ENCODE measurements around the gene CRYAB. TPM values are rescaled to one million over a fixed set of nuclear protein-coding genes. Genes with fewer than 3 reads are reported as not detected.
A peak's percentile ranks its signal among the peaks of the same experiment; 100 is the strongest.

The CRYAB gene
- total RNA-seq, 1 donor, result 20.7 TPM

DNA sequence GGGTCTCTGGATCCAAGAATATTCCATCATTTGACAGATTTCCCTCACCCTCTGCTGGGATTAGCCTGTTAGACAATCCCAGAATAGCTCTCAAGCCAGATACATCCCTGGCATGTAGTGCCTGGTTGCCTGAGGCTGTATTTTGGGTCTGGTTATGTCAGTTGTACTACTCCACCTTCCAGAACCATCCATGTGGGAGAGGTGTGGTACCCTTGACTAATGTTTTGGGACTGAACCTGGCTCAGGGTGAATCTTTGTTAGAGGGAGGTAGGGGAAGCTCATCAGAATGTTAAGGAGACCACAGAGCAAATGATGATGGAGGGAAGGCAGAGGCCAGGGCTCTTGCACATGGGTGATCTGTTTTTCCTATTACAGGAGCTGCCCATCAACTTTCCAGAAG lies 12.4 kb upstream of the CRYAB start:
- no peak for DNase-seq (ENCODE audit: low read depth)
- TF ChIP-seq CTCF (IDR thresholded peaks at IDR 0.05; ENCODE audit: insufficient read depth, low read depth, low read length), result no peak
- no peak overlapping the region for H3K4me3 ChIP-seq (ENCODE audit: low read depth, low read length)

DNA sequence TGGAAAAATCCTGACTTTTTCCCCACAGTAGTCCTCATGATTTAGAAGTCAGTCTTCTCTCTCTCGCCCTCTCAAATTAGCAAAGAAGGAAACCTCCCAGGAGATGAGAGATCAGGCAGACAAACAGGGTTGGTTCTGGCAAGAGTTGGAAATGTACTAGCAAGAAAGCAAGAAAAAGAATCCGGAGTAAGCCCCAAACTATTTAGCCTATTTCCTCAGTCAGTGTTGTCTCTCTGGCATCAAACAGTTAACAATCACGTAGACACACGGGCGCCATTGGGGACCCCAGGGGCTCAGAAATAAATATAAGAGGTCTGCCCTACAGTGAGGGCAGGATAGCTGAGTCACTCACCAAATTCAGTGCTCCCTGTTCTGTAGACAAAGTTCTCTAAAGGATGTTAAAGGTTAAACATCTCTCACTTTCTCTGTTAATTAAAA lies 11.8 kb upstream of the CRYAB start:
- H3K4me3 ChIP-seq (ENCODE audit: low read depth, low read length), result no peak overlapping the region
- peak; percentile 19 for DNase-seq (ENCODE audit: low read depth)
- TF ChIP-seq CTCF (IDR thresholded peaks at IDR 0.05; ENCODE audit: insufficient read depth, low read depth, low read length), result no peak

GRCh38 chr11:111922803-111923202 lies 11.2 kb upstream of the CRYAB start:
- no peak overlapping the region for H3K4me3 ChIP-seq (ENCODE audit: low read depth, low read length)
- peak; percentile 83 for DNase-seq (ENCODE audit: low read depth)
- TF ChIP-seq CTCF (IDR thresholded peaks at IDR 0.05; ENCODE audit: insufficient read depth, low read depth, low read length), result no peak

DNA sequence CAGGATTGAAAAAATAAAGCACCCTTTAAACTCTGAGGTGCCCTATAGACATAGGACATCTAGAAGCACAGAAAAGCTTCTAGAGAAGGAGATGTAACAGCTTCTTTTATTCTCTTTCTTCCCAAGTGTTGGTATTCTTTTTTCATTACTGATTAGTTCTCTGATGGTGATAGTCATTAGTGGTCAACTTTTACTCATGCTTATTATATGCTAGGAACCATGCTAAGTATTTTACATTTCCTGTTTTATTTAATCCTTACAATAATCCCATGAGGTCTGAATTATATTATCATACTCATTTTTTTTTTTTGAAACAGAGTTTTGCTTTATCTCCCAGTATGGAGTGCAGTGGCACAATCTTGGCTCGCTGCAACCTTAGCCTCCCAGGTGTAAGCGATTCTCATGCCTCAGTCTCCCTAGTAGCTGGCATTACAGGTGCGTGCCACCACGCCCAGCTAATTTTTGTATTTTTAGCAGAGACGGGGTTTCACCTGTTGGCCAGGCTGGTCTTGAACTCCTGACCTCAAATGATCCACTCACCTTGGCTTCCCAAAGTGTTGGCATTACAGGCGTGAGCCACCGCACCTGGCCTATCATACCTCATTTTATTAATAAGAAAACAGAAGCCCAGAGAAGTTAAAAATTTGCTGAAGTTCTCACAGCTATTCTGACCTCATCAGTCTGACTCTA lies 10.1 kb upstream of the CRYAB start:
- H3K4me3 ChIP-seq (ENCODE audit: low read depth, low read length), result no peak overlapping the region
- no peak for DNase-seq (ENCODE audit: low read depth)

GRCh38 chr11:111920908-111921307 lies 9.3 kb upstream of the CRYAB start:
- H3K4me3 ChIP-seq (ENCODE audit: low read depth, low read length), result no peak overlapping the region
- TF ChIP-seq CTCF (IDR thresholded peaks at IDR 0.05; ENCODE audit: insufficient read depth, low read depth, low read length), result no peak
- DNase-seq (ENCODE audit: low read depth), result no peak

More for the DNA sequence above, 10.1 kb upstream of the CRYAB start:
- TF ChIP-seq CTCF (IDR thresholded peaks at IDR 0.05; ENCODE audit: insufficient read depth, low read depth, low read length), result no peak

DNA sequence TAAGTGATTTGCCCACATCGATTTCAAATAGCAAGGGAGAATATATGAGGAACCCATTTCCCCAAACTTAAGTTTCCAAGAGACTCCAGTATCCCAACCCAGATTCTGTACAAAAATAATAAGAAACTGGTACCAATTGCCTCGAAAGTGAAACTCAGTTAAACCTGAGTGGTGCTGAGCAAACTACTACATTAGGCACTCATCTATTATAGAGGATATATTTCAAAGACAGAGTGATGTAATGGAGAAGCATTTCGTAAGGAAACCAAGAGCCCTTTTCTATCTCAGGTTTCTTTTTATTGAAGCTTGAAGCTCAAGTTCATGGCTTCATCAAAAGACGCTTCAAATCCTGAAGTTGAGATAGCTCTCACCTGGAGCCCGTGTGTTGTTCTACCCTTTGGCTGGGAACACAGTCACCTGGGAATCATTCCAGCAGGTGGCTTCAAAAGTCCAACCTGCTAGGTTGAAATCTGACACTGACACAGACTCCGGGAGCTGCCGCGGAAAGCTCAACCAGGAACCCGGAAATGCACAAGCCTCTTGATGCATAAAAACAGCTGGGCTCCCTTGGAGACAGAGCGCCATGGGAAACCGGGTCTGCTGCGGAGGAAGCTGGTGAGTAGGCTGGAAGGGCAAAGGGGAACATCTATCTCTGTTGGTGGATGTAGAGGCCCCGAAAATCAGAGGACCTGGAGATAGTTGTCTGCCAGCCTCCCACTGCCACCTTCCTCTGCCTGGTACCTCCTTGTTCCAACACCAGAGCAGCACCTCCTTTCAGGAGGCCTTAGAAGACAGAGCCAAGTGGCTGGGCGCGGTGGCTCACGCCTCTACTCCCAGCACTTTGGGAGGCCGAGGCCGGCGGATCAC lies 7.1 kb upstream of the CRYAB start, which contains the start of gene C11orf52:
Gene C11orf52, plus strand, starts transcription at position 524 of the 867 bp plus-strand sequence. Its CDS starts 60 bp downstream, at position 584.
- H3K4me3 ChIP-seq (ENCODE audit: low read depth, low read length), result no peak within 1 kb of the TSS
- DNase-seq (ENCODE audit: low read depth), result peak; percentile 47
- no peak for TF ChIP-seq CTCF (IDR thresholded peaks at IDR 0.05; ENCODE audit: insufficient read depth, low read depth, low read length)

Data from fibroblast of villous mesenchyme (primary cell).